ENCODE data around the gene ITGA4. TPM values are rescaled to one million over a fixed set of nuclear protein-coding genes. Genes with fewer than 3 reads are reported as not detected.

The ITGA4 gene
- total and polyA plus RNA-seq, 9 of the 15 experiments (the other 6 are each of a cell fraction or from before 2014, with no cell fraction given), result 0.06 to 0.81 (median 0.27) TPM

DNA sequence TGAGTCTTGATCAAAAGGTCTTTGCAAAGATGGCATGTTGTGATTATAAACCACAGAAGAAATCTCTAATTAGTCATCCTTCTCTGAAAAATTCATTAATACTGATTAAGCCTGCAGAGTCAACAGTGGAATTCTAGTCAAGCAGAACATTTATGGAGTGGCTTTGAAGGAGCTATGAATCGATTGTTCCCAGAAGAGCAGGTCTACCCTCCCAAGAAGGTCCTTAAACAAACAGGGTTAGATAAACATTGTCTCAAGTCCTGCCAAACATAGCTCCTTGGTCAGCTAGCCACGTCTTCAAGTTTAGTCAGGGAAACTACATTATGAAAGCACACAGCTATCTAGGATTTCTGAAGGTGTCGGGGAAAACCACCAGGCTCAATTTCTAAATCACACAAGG lies 88.9 kb downstream of the ITGA4 start:
- no peak overlapping the region for H2AFZ ChIP-seq (ENCODE audit: low read depth, low read length)
- WGBS (ENCODE audit: insufficient coverage, low coverage, missing lambda C conversion rate), result 0% methylated on average over 3 of the region's 3 CpGs

DNA sequence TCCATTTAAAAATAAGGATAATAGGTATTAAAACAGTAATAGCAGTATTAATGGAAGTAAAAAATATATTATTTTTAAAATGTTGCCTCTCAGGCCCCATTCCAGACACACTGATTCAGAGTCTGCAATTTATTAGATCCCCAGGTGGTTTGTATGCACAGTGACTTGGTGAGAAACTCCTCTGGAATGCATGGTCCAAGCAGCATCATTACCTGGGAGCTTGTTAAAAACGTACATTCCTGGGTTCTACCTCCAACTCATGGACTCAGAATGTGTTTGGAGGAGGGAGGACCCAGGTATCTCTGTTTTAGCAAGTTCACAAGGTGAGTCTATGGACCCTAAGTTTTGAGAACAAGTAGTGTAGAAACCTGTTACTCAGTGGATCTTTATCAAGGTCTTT lies 95.6 kb downstream of the ITGA4 start:
- Histone ChIP-seq H3K9ac (ENCODE audit: insufficient read depth in 1 of 2, low read depth in 2 of 2, low read length in 2 of 2) (no peak overlapping the region), H3K27ac (ENCODE audit: extremely low read depth, low read depth, low read length) (no peak overlapping the region), H3K9me1 (ENCODE audit: control insufficient read depth, insufficient read depth, low read length) (no peaks in the 10 kb centered on the region), H4K20me1 (replicated peaks; ENCODE audit: control insufficient read depth, insufficient read depth, low read length) (no peaks in the 10 kb centered on the region), H3K36me3 (ENCODE audit: control insufficient read depth, insufficient read depth, low read length) (no peaks in the 10 kb centered on the region), H3K9me3 (replicated peaks; ENCODE audit: control insufficient read depth, insufficient read depth, low read depth, low read length) (no peaks in the 10 kb centered on the region), H3K4me3 (no peak overlapping the region), H3K79me2 (ENCODE audit: control insufficient read depth, insufficient read depth, low read length) (no peaks in the 10 kb centered on the region), H3K4me2 (ENCODE audit: insufficient read depth, low read length) (no peak overlapping the region), H2AFZ (ENCODE audit: low read depth, low read length) (no peak overlapping the region), H3K27me3 (ENCODE audit: control insufficient read depth in 2 of 2, insufficient read depth in 2 of 2, low read length in 2 of 2) (no peaks in the 10 kb centered on the region), H3K4me1 (replicated peaks in 1 of 2; ENCODE audit: control insufficient read depth in 2 of 2, insufficient read depth in 2 of 2, low read length in 2 of 2) (no peaks in the 10 kb centered on the region)
- intact Hi-C loops (cut with micrococcal nuclease) (no loop called here), in situ Hi-C loops (cut with MboI) (no loop called here)
- CTCF ChIA-PET (ENCODE audit: low intra/inter-chr PET ratio), result no interaction called here
- FAIRE-seq, result no peak
- BruUV-seq (replicated peaks), result no TSS peak
- WGBS (ENCODE audit: insufficient coverage, low coverage, missing lambda C conversion rate), result 8% methylated on average over 1 of the region's 1 CpG
- no peak for ATAC-seq
- POLR2A ChIA-PET, result no interaction called here
- no peak for TF ChIP-seq SREBF1 (IDR thresholded peaks at IDR 0.05; ENCODE audit: borderline replicate concordance, low read depth, low read length)
- no peak for DNase-seq (ENCODE audit: extremely low read depth in 1 of 4, low spot score in 3 of 4)

More for the DNA sequence above, 88.9 kb downstream of the ITGA4 start:
- Histone ChIP-seq H3K4me1 (replicated peaks in 1 of 2; ENCODE audit: control insufficient read depth in 2 of 2, insufficient read depth in 2 of 2, low read length in 2 of 2) (no peaks in the 10 kb centered on the region), H3K36me3 (ENCODE audit: control insufficient read depth, insufficient read depth, low read length) (no peaks in the 10 kb centered on the region), H3K9me3 (replicated peaks; ENCODE audit: control insufficient read depth, insufficient read depth, low read depth, low read length) (no peaks in the 10 kb centered on the region), H4K20me1 (replicated peaks; ENCODE audit: control insufficient read depth, insufficient read depth, low read length) (no peaks in the 10 kb centered on the region), H3K79me2 (ENCODE audit: control insufficient read depth, insufficient read depth, low read length) (no peaks in the 10 kb centered on the region), H3K4me3 (no peak overlapping the region), H3K27me3 (ENCODE audit: control insufficient read depth in 2 of 2, insufficient read depth in 2 of 2, low read length in 2 of 2) (no peaks in the 10 kb centered on the region), H3K9me1 (ENCODE audit: control insufficient read depth, insufficient read depth, low read length) (no peaks in the 10 kb centered on the region), H3K4me2 (ENCODE audit: insufficient read depth, low read length) (no peak overlapping the region), H3K27ac (ENCODE audit: extremely low read depth, low read depth, low read length) (no peak overlapping the region), H3K9ac (ENCODE audit: insufficient read depth in 1 of 2, low read depth in 2 of 2, low read length in 2 of 2) (no peak overlapping the region)
- FAIRE-seq (no peak), DNase-seq (ENCODE audit: extremely low read depth in 1 of 4, low spot score in 3 of 4) (no peak), ATAC-seq (no peak)
- in situ Hi-C loops (cut with MboI), result no loop called here
- POLR2A ChIA-PET, result no interaction called here
- intact Hi-C loops (cut with micrococcal nuclease), result no loop called here
- CTCF ChIA-PET (ENCODE audit: low intra/inter-chr PET ratio), result no interaction called here
- TF ChIP-seq BCL6 (CRISPR knock-in tag; IDR thresholded peaks at IDR 0.05), result no peak
- BruUV-seq (replicated peaks), result no TSS peak

Measured in K562 (cell line).